Osteoblast (primary cell): ENCODE results near the gene STARD4. TPM values are rescaled to one million over a fixed set of nuclear protein-coding genes. Genes with fewer than 3 reads are reported as not detected.

Experiments used
- DNase-seq: peaks from one replicate; pipeline ENCODE4 v3.0.0; 2011; ENCODE audit warnings: low spot score, mixed read lengths; ENCODE audit not compliant: insufficient read length; ENCODE audit errors: missing footprints
- H2AFZ ChIP-seq: 2 replicates; pipeline ENCODE4 v1.6.0; 2011; ENCODE audit warnings: mild to moderate bottlenecking, low read length
- H3K27ac ChIP-seq: 2 replicates; pipeline ENCODE4 v1.5.1; 2011; ENCODE audit warnings: mild to moderate bottlenecking, low read depth, low read length, moderate library complexity
- H3K27me3 ChIP-seq: 2 replicates; pipeline ENCODE4 v1.6.0; 2012; ENCODE audit warnings: mild to moderate bottlenecking, control low read depth, inconsistent platforms, low read length, moderate library complexity; ENCODE audit not compliant: insufficient read depth
- H3K36me3 ChIP-seq: 2 replicates; pipeline ENCODE4 v1.5.1; 2011; ENCODE audit warnings: mild to moderate bottlenecking, low read length, control low read depth, moderate library complexity; ENCODE audit not compliant: insufficient read depth
- H3K4me1 ChIP-seq: 2 replicates; pipeline ENCODE4 v1.5.1; 2011; ENCODE audit warnings: mild to moderate bottlenecking, low read length, control low read depth, moderate library complexity; ENCODE audit not compliant: insufficient read depth
- H3K4me2 ChIP-seq: 2 replicates; pipeline ENCODE4 v1.6.0; 2011; ENCODE audit warnings: mild to moderate bottlenecking, low read length; ENCODE audit not compliant: insufficient read depth
- H3K4me3 ChIP-seq: fragments of 200-600 bp; sonication (generic); 3 replicates; pipeline ENCODE4 v1.5.1; 2012; ENCODE audit warnings: mild to moderate bottlenecking, low read length, inconsistent platforms; ENCODE audit not compliant: insufficient read depth
- H3K79me2 ChIP-seq: 2 replicates; pipeline ENCODE4 v1.6.0; 2012; ENCODE audit warnings: mild to moderate bottlenecking, low read length, control low read depth, inconsistent platforms; ENCODE audit not compliant: insufficient read depth
- H3K9me3 ChIP-seq: 2 replicates; pipeline ENCODE4 v1.5.1; 2011; ENCODE audit warnings: low read depth, low read length, control low read depth
- H4K20me1 ChIP-seq: 2 replicates; pipeline ENCODE4 v1.6.0; 2012; ENCODE audit warnings: mild to moderate bottlenecking, low read length, control low read depth; ENCODE audit not compliant: insufficient read depth
- CTCF ChIP-seq: IDR thresholded peaks from 2 replicates; pipeline ENCODE4 v1.5.1; 2011; ENCODE audit warnings: mild to moderate bottlenecking, low read depth, low read length, moderate library complexity; ENCODE audit errors: extremely low read depth
- total RNA-seq: library from RNA; depleted of rRNA; stranded (reverse); fragments of >200 nt; gene quantifications from 2 replicates; pipeline ENCODE4 v1.2.3, GENCODE V29; 2012

Gene STARD4
- total RNA-seq, 1 donor: 106 TPM

DNA sequence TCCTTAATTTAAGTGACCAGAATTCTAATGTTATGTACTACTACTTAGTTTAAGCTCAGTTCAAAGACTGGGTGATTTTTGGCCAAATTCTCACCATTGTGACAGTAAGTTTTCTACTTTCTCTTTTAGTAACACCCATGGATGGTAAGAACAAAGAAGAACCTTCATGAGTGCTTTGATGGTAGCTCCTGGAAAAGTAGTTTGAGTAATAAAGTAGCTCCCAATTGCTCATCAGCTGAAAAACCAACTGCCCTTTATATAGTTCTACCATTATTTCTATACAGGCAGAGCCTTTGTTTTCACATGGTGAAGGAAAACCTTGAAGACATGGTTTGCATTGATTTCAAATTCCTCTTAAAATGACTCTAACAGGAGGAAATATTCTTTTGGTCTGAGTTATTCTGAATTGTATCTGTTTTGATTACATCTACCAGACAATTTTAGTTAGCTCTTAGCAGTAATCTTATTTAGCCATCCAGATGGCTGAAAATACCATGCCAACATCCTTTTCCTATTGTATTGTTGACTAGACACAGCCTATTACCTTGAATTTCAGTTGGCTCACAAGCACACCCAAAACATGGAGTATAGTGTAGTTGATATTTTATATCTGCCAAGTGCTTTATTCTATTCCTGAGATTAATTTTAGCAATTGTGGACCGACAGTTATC is 23.7 kb upstream of the STARD4 start:
- Histone ChIP-seq H2AFZ (no peak overlapping the region), H3K36me3 (no peaks in the 10 kb centered on the region), H4K20me1 (no peaks in the 10 kb centered on the region), H3K9me3 (no peaks in the 10 kb centered on the region), H3K27me3 (no peaks in the 10 kb centered on the region), H3K4me2 (no peak overlapping the region), H3K4me1 (no peaks in the 10 kb centered on the region), H3K4me3 (no peak overlapping the region), H3K79me2 (no peaks in the 10 kb centered on the region), H3K27ac (no peak overlapping the region)
- no peak for DNase-seq
- no peak for TF ChIP-seq CTCF

- peak overlapping the region; percentile 59 for H2AFZ ChIP-seq
- no peaks in the 10 kb centered on the region for H3K27me3 ChIP-seq
- DNase-seq: peak; percentile 18
- no peaks in the 10 kb centered on the region for H4K20me1 ChIP-seq
- H3K4me3 ChIP-seq: no peak overlapping the region
- H3K9me3 ChIP-seq: no peaks in the 10 kb centered on the region
- H3K36me3 ChIP-seq: no peaks in the 10 kb centered on the region
- H3K79me2 ChIP-seq: no peaks in the 10 kb centered on the region
- H3K4me2 ChIP-seq: no peak overlapping the region
- no peak for TF ChIP-seq CTCF
- no peak overlapping the region for H3K27ac ChIP-seq
- H3K4me1 ChIP-seq: peaks cover 5% of the 10 kb centered on the region
Measured at GRCh38 chr5:111532886-111533582, 20.7 kb upstream of the STARD4 start.

DNA sequence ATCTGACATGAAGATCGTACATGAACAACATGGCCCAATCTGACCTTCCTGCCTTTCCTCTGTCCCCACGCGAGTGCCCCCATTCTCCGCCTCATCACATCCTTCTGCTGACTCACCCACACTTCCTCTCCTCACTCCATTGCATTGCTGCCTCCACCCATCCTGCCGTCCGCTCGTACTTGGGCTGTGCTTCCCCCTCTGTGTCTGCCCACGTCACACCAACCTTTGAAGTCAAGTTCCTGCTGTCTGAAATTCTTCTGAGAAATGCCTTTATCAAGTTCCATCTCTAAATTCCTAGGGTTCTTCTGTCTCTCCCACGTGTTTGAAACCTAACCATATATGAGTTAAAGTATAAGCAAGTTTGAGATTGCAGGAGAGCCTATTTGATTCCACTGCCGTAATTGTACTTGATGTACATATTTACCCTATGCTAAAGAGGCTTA is 18.0 kb upstream of the STARD4 start:
- Histone ChIP-seq H3K27ac (peak overlapping the region; percentile 61), H3K4me1 (peaks cover 5% of the 10 kb centered on the region), H3K79me2 (no peaks in the 10 kb centered on the region), H3K27me3 (no peaks in the 10 kb centered on the region), H3K4me3 (peak overlapping the region; percentile 22), H4K20me1 (no peaks in the 10 kb centered on the region), H3K4me2 (peak overlapping the region; percentile 65), H2AFZ (peak overlapping the region; percentile 73), H3K36me3 (no peaks in the 10 kb centered on the region), H3K9me3 (no peaks in the 10 kb centered on the region)
- DNase-seq: peak; percentile 83
- no peak for TF ChIP-seq CTCF

DNA sequence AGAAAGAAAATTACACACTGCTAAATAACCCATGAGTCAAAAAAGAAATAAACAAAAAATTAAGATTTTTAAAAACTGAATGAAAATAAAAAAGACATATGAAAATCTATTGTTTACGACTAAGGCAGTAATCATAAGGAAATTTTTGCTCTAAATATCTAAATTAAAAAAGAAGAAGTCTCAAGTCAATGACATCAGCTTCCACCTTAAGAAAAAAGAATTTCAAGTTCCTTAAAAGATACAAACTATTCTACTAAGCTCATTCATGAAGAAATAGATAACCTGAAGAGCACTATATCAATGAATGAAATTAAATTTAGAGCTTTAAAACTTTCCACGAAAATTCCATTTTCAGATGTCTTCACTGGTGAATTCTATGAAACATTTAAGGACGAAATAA is 15.7 kb upstream of the STARD4 start:
- no peaks in the 10 kb centered on the region for H3K27me3 ChIP-seq
- no peak overlapping the region for H3K4me2 ChIP-seq

More for the DNA sequence above, 15.7 kb upstream of the STARD4 start:
- Histone ChIP-seq H3K36me3 (no peaks in the 10 kb centered on the region), H3K9me3 (no peaks in the 10 kb centered on the region), H4K20me1 (no peaks in the 10 kb centered on the region), H3K4me1 (peaks cover 5% of the 10 kb centered on the region), H2AFZ (no peak overlapping the region), H3K4me3 (no peak overlapping the region), H3K27ac (no peak overlapping the region), H3K79me2 (no peaks in the 10 kb centered on the region)
- TF ChIP-seq CTCF: no peak
- DNase-seq: no peak
